ENCODE data around the gene DECR2. TPM values are rescaled to one million over a fixed set of nuclear protein-coding genes. Genes with fewer than 3 reads are reported as not detected.

DECR2 gene
- total RNA-seq (2022) (29.0 and 37.2 TPM in 2 replicates), Bru-seq, nascent RNA (percentile 51 among the genes with signal in this experiment), BruChase-seq, experiment 1, labeled RNA remaining after a 6-hour chase (percentile 56 among the genes with signal in this experiment), BruChase-seq, experiment 2, labeled RNA remaining after a 2-hour chase (percentile 61 among the genes with signal in this experiment)
- long read RNA-seq, transcript DECR2-201 (9 exons, 1,615 nt), result major isoform, 68 of 98 reads
- long read RNA-seq, partial matches to known transcripts, result 5 of 98 reads
- long read RNA-seq, other reads (novel, unspliced or antisense), result 25 of 98 reads

- peak within 1 kb of the TSS; percentile 63 for H3K27ac Mint-ChIP-seq (ENCODE audit: low read depth, unreplicated experiment)
- POLR2A ChIA-PET, result interaction anchor here (0.6 to 3.4 kb wide), 14 partner anchors 9 to 125 kb away, joined by 3 to 35 read pairs (median 3); partner anchors contain the start of genes CAPN15, PGAP6 and RAB11FIP3
- no TSS peak for BruUV-seq (replicated peaks)
- peak; percentile 89 for DNase-seq (ENCODE audit: unreplicated experiment)
- intact Hi-C loops (cut with micrococcal nuclease), result loop anchor here (2.0 kb wide), 1 partner anchor 23 kb away; the partner anchor contains the start of gene RAB11FIP3
- H3K27me3 Mint-ChIP-seq (ENCODE audit: insufficient read depth, unreplicated experiment), result no peaks in the 10 kb centered on the region
- peak within 1 kb of the TSS; percentile 80 for H3K4me3 Mint-ChIP-seq (ENCODE audit: unreplicated experiment)
- peaks cover 7% of the 10 kb centered on the region for H3K4me1 Mint-ChIP-seq (ENCODE audit: insufficient read depth, unreplicated experiment)
- peaks cover 17% of the 10 kb centered on the region for H3K36me3 Mint-ChIP-seq (ENCODE audit: insufficient read depth, unreplicated experiment)
- TF ChIP-seq CTCF (IDR thresholded peaks at IDR 0.05; ENCODE audit: unreplicated experiment), result peak; percentile 55
- CTCF ChIA-PET, result interaction anchor here (0.7 to 1.5 kb wide), 2 partner anchors 16 to 94 kb away, joined by 3 to 5 read pairs; no protein-coding TSS in a partner anchor
- no peaks in the 10 kb centered on the region for H3K9me3 Mint-ChIP-seq (ENCODE audit: unreplicated experiment)
Measured at GRCh38 chr16:401468-402348, at the start of gene DECR2. DECR2 (plus strand) TSS chr16:401885; CDS start chr16:401964, 79 bp downstream.

GRCh38 chr16:352547-353403, 48.9 kb upstream of the DECR2 start, which contains the start of gene AXIN1:
AXIN1 (minus strand) TSS chr16:352723; CDS start chr16:347025, 5,698 bp downstream.
- TF ChIP-seq CTCF (IDR thresholded peaks at IDR 0.05; ENCODE audit: unreplicated experiment), result peak; percentile 50
- peaks cover 13% of the 10 kb centered on the region for H3K4me1 Mint-ChIP-seq (ENCODE audit: insufficient read depth, unreplicated experiment)
- H3K9me3 Mint-ChIP-seq (ENCODE audit: unreplicated experiment), result no peaks in the 10 kb centered on the region
- H3K4me3 Mint-ChIP-seq (ENCODE audit: unreplicated experiment), result peak within 1 kb of the TSS; percentile 74
- peak; percentile 99 for DNase-seq (ENCODE audit: unreplicated experiment)
- intact Hi-C loops (cut with micrococcal nuclease), result no loop called here
- BruUV-seq (replicated peaks), result no TSS peak
- ChIA-PET POLR2A (interaction anchor here (1.3 to 3.5 kb wide), 5 partner anchors 18 to 124 kb away, joined by 3 to 20 read pairs (median 13); partner anchors contain the start of genes FAM234A, LUC7L and MRPL28), CTCF (interaction anchor here (0.5 to 1.2 kb wide), 2 partner anchors 73 to 145 kb away, joined by 3 to 6 read pairs; partner anchors contain the start of gene ARHGDIG)
- H3K36me3 Mint-ChIP-seq (ENCODE audit: insufficient read depth, unreplicated experiment), result peaks cover 10% of the 10 kb centered on the region
- H3K27me3 Mint-ChIP-seq (ENCODE audit: insufficient read depth, unreplicated experiment), result no peaks in the 10 kb centered on the region
- peak within 1 kb of the TSS; percentile 39 for H3K27ac Mint-ChIP-seq (ENCODE audit: low read depth, unreplicated experiment)

GRCh38 chr16:353404-354290, 48.0 kb upstream of the DECR2 start:
- no peak overlapping the region for H3K27ac Mint-ChIP-seq (ENCODE audit: low read depth, unreplicated experiment)
- no peaks in the 10 kb centered on the region for H3K27me3 Mint-ChIP-seq (ENCODE audit: insufficient read depth, unreplicated experiment)
- no peaks in the 10 kb centered on the region for H3K9me3 Mint-ChIP-seq (ENCODE audit: unreplicated experiment)
- peak overlapping the region; percentile 71 for H3K4me3 Mint-ChIP-seq (ENCODE audit: unreplicated experiment)
- peak; percentile 21 for DNase-seq (ENCODE audit: unreplicated experiment)
- intact Hi-C loops (cut with micrococcal nuclease), result no loop called here
- POLR2A ChIA-PET, result interaction anchor here (0.6 to 3.5 kb wide), 7 partner anchors 9 to 125 kb away, joined by 3 to 20 read pairs (median 8); partner anchors contain the start of genes FAM234A, LUC7L and MRPL28
- BruUV-seq (replicated peaks), result no TSS peak
- no peak for TF ChIP-seq CTCF (IDR thresholded peaks at IDR 0.05; ENCODE audit: unreplicated experiment)
- CTCF ChIA-PET, result interaction anchor here (0.5 to 1.7 kb wide), 3 partner anchors 54 to 288 kb away, joined by 3 to 5 read pairs (median 3); no protein-coding TSS in a partner anchor
- H3K36me3 Mint-ChIP-seq (ENCODE audit: insufficient read depth, unreplicated experiment), result peaks cover 10% of the 10 kb centered on the region
- peaks cover 6% of the 10 kb centered on the region for H3K4me1 Mint-ChIP-seq (ENCODE audit: insufficient read depth, unreplicated experiment)
